Natural killer cell (primary cell): ENCODE data around the gene ATG10. TPM values are rescaled to one million over a fixed set of nuclear protein-coding genes. Genes with fewer than 3 reads are reported as not detected.

Source experiments
- ATAC-seq, 3 donors: fragments of 150-1000 bp in 2 of 3; fragments of 200-7000 bp in 1 of 3; cut with Tn5 transposase; 1 replicate in 1 of 3; 2 replicates in 2 of 3; pipeline ENCODE4 v1.10.0; 2021; ENCODE audit warnings: mild to moderate bottlenecking in 2 of 3, moderate library complexity in 2 of 3
- DNase-seq, 2 donors: peaks; one replicate each; pipeline versions ENCODE4 v3.0.0 to v3.0.0-alpha.2; 2013 to 2021; ENCODE audit warnings: mixed read lengths in 1 of 2
- H3K27ac ChIP-seq: one replicate; pipeline ENCODE4 v1.5.1; 2013; ENCODE audit warnings: mild to moderate bottlenecking, low read length
- H3K27me3 ChIP-seq: one replicate; pipeline ENCODE4 v1.6.1; 2013; ENCODE audit warnings: low read length; ENCODE audit not compliant: control insufficient read depth, insufficient read depth
- H3K36me3 ChIP-seq: one replicate; pipeline ENCODE4 v1.6.1; 2013; ENCODE audit warnings: low read length; ENCODE audit not compliant: control insufficient read depth, insufficient read depth
- H3K4me1 ChIP-seq: one replicate; pipeline ENCODE4 v1.6.1; 2013; ENCODE audit warnings: low read length; ENCODE audit not compliant: control insufficient read depth, insufficient read depth
- H3K4me3 ChIP-seq: one replicate; pipeline ENCODE4 v1.5.1; 2013; ENCODE audit warnings: low read length
- H3K9me3 ChIP-seq: one replicate; pipeline ENCODE4 v1.6.1; 2013; ENCODE audit warnings: low read length; ENCODE audit not compliant: control insufficient read depth, insufficient read depth
- H3K27ac Mint-ChIP-seq, 2 donors: one replicate each; pipeline ENCODE4 v1.8.0; 2022; ENCODE audit warnings: mild to moderate bottlenecking in 2 of 2, mixed read lengths in 2 of 2, moderate library complexity in 1 of 2
- H3K27me3 Mint-ChIP-seq, 2 donors: one replicate each; pipeline ENCODE4 v1.8.0; 2022; ENCODE audit warnings: low read depth in 2 of 2, mixed read lengths in 2 of 2
- H3K36me3 Mint-ChIP-seq: one replicate; pipeline ENCODE4 v1.8.0; 2022; ENCODE audit warnings: mixed read lengths
- H3K4me1 Mint-ChIP-seq, 2 donors: one replicate each; pipeline ENCODE4 v1.8.0; 2022; ENCODE audit warnings: mixed read lengths in 2 of 2
- H3K4me3 Mint-ChIP-seq: one replicate; pipeline ENCODE4 v1.8.0; 2022; ENCODE audit warnings: mild to moderate bottlenecking, moderate library complexity, mixed read lengths
- H3K9me3 Mint-ChIP-seq, 2 donors: one replicate each; pipeline ENCODE4 v1.8.0; 2022; ENCODE audit warnings: mixed read lengths in 2 of 2
- CTCF ChIP-seq: fragments of 200-600 bp; IDR thresholded peaks from one replicate; pipeline ENCODE4 v1.8.0; 2022; ENCODE audit warnings: antibody characterized with exemption
- WGBS: methylation state at CpG from one replicate; pipeline ENCODE4 v1.1.7; 2013; ENCODE audit warnings: missing lambda C conversion rate; ENCODE audit not compliant: insufficient coverage; 5-methylcytosine and 5-hydroxymethylcytosine counted together
- intact Hi-C: fragments of 100-400 bp; cut with micrococcal nuclease; formaldehyde crosslinking; loops from one replicate; pipeline ENCODE4 v1.14.2; 2022
- total RNA-seq, 4 donors: library from RNA; stranded (reverse); fragments of 120-200 nt in 1 of 4; gene quantifications; one replicate each; pipeline versions ENCODE4 v1.2.3 to v1.2.4, GENCODE V29; 2013 to 2022

The ATG10 gene
- total RNA-seq, 3 donors from 2014 or later (not counting 1 experiment from before 2014, with no cell fraction given) = 9.0 to 11.5 (median 11.4) TPM

- no peak overlapping the region for H3K27ac Mint-ChIP-seq
- intact Hi-C loops = no loop called here
Measured at GRCh38 chr5:82234885-82235284, 263.1 kb downstream of the ATG10 start.

GRCh38 chr5:82244151-82244550 lies 272.3 kb downstream of the ATG10 start:
- peaks cover 18% of the 10 kb centered on the region for H3K36me3 Mint-ChIP-seq
- peaks cover 3 to 12% of the 10 kb centered on the region in 2 donors for H3K9me3 Mint-ChIP-seq
- H3K27me3 Mint-ChIP-seq = no peaks in the 10 kb centered on the region
- no peaks in the 10 kb centered on the region for H3K4me1 ChIP-seq
- H3K27ac ChIP-seq = no peak overlapping the region
- TF ChIP-seq CTCF = no peak
- no peaks in the 10 kb centered on the region for H3K27me3 ChIP-seq
- no peak overlapping the region for H3K27ac Mint-ChIP-seq
- no peaks in the 10 kb centered on the region for H3K36me3 ChIP-seq
- no peak overlapping the region for H3K4me3 Mint-ChIP-seq
- peaks cover 3% of the 10 kb centered on the region for H3K9me3 ChIP-seq
- no peaks in the 10 kb centered on the region for H3K4me1 Mint-ChIP-seq
- 100% methylated on average over 2 of the region's 2 CpGs for WGBS
- no peak for DNase-seq
- no peak overlapping the region for H3K4me3 ChIP-seq
- intact Hi-C loops = no loop called here
- ATAC-seq = no peak

More at GRCh38 chr5:82234885-82235284, 263.1 kb downstream of the ATG10 start:
- Histone ChIP-seq H3K36me3 (no peaks in the 10 kb centered on the region), H3K4me3 (no peak overlapping the region), H3K9me3 (no peaks in the 10 kb centered on the region), H3K27ac (no peak overlapping the region), H3K27me3 (no peaks in the 10 kb centered on the region), H3K4me1 (no peaks in the 10 kb centered on the region)
- H3K27me3 Mint-ChIP-seq = no peaks in the 10 kb centered on the region
- H3K36me3 Mint-ChIP-seq = no peaks in the 10 kb centered on the region
- no peaks in the 10 kb centered on the region for H3K4me1 Mint-ChIP-seq
- H3K4me3 Mint-ChIP-seq = no peak overlapping the region
- no peak for TF ChIP-seq CTCF
- no peaks in the 10 kb centered on the region for H3K9me3 Mint-ChIP-seq
- ATAC-seq = no peak
- WGBS = 78% methylated on average over 5 of the region's 5 CpGs
- DNase-seq = no peak

DNA sequence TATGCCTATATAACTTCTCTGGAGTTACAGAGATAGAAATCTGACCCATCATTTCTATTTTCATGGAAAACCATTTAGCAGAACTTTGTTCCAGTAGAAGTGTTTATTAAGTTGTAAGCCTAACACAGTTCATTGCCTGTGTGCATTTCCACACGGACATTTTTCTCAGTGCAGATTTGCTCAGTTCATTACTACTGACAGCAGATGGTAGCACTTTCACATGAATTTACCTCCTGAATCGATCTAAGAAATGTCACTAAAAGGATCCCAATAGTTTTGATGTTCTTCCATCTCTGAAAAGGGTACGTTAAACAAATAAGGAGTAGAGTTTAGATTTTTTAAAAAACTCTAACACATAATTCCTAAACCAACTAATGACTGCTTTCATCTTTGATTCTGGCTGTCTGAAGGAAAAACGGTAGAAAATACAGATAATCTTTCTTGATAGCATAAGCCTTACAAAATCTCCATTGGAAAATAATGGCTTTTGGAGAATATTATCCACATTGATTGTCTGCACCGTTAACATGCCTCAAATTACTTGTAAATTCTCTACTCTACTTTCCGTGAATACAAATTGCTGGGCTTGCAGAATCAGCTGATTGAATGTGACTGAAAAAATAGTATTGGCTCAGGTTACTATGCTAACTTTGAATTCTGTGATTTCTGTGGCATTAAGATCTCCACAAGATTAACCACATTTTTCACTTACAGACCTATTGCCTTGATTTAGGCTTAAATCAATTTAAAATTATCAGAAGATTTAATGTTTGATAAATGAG lies 273.2 kb downstream of the ATG10 start:
- H3K9me3 Mint-ChIP-seq = peaks cover 3 to 12% of the 10 kb centered on the region in 2 donors
- no peaks in the 10 kb centered on the region for H3K27me3 ChIP-seq
- H3K27ac ChIP-seq = no peak overlapping the region
- ATAC-seq = no peak
- no peak overlapping the region for H3K27ac Mint-ChIP-seq
- TF ChIP-seq CTCF = no peak
- 87% methylated on average over 3 of the region's 6 CpGs for WGBS
- no peaks in the 10 kb centered on the region for H3K4me1 Mint-ChIP-seq
- intact Hi-C loops = no loop called here
- DNase-seq = no peak
- H3K36me3 ChIP-seq = no peaks in the 10 kb centered on the region
- no peak overlapping the region for H3K4me3 Mint-ChIP-seq
- H3K36me3 Mint-ChIP-seq = peaks cover 18% of the 10 kb centered on the region
- no peaks in the 10 kb centered on the region for H3K4me1 ChIP-seq
- H3K27me3 Mint-ChIP-seq = no peaks in the 10 kb centered on the region
- no peak overlapping the region for H3K4me3 ChIP-seq
- peaks cover 3% of the 10 kb centered on the region for H3K9me3 ChIP-seq
